WERI-Rb-1 (cell line): ENCODE results near the gene CACNA2D4.

Experiments
- DNase-seq: peaks from one replicate; pipeline ENCODE4 v3.0.0-alpha.2; 2020
- H3K27ac ChIP-seq: fragments of 250-450 bp; sonication (Bioruptor Pico); 2 replicates; pipeline ENCODE4 v1.5.1; 2020; ENCODE audit warnings: mild to moderate bottlenecking, moderate library complexity
- H3K27me3 ChIP-seq: fragments of 250-450 bp; sonication (Bioruptor Pico); 2 replicates; pipeline ENCODE4 v1.5.1; 2021; ENCODE audit warnings: mild to moderate bottlenecking, low read depth, moderate library complexity; ENCODE audit not compliant: insufficient read depth, severe bottlenecking
- H3K36me3 ChIP-seq: fragments of 250-450 bp; sonication (Bioruptor Pico); 2 replicates; pipeline ENCODE4 v1.5.1; 2020; ENCODE audit warnings: mild to moderate bottlenecking, moderate library complexity
- H3K4me3 ChIP-seq: 2 replicates; pipeline ENCODE4 v1.5.1; 2011; ENCODE audit warnings: low read depth, mild to moderate bottlenecking, control low read depth, low read length
- H3K9me3 ChIP-seq: fragments of 250-450 bp; sonication (Bioruptor Pico); 2 replicates; pipeline ENCODE4 v1.5.1; 2021; ENCODE audit warnings: mild to moderate bottlenecking, moderate library complexity; ENCODE audit not compliant: severe bottlenecking
- TF ChIP-seq, protein P1 (sequence below): IDR thresholded peaks from 2 replicates; pipeline ENCODE4 v1.5.1; 2011; ENCODE audit warnings: low read depth, mild to moderate bottlenecking, control low read depth, inconsistent platforms, low read length

The CACNA2D4 gene

DNA sequence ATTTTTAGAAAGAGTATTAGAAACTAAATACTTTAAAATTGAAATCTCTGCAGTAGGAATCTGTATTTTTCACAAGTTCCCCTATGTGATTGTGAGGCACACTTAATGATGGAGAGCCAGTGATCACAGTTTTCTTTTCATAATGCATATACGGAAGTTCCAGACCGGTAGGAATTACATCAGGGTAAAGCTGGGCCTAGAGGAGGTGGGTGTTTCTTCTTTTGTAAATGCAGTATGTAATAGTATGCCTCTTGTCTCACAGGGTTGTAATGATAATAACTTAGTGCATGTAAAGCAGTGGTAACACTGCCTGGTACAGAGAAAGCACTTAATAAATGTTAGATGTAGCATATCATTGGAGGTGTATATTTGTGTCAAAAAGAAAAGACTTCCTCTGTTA is 155.3 kb downstream of the CACNA2D4 start:
- H3K36me3 ChIP-seq: peaks cover 25% of the 10 kb centered on the region
- DNase-seq: no peak

DNA sequence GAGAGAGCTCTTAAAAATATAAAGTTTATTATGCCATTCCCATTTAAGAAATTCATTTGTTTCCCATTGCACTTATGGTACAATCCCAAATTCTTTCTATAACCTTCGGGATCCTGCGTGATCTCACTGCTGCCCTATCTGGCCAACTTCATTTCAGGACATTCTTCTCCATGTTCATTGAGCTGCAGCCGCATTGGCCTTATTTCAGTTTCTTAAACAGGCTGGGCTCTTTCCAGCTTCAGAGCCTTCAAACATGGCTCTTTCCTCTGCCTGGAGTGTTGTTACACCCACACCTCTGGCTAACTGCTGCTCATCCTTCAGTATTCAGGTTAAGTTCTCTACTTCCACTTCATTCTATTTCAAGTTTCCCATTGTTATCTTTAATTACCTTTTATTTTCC is 156.6 kb downstream of the CACNA2D4 start:
- no peak overlapping the region for H3K4me3 ChIP-seq
- no peaks in the 10 kb centered on the region for H3K27me3 ChIP-seq
- TF ChIP-seq, protein P1, sequence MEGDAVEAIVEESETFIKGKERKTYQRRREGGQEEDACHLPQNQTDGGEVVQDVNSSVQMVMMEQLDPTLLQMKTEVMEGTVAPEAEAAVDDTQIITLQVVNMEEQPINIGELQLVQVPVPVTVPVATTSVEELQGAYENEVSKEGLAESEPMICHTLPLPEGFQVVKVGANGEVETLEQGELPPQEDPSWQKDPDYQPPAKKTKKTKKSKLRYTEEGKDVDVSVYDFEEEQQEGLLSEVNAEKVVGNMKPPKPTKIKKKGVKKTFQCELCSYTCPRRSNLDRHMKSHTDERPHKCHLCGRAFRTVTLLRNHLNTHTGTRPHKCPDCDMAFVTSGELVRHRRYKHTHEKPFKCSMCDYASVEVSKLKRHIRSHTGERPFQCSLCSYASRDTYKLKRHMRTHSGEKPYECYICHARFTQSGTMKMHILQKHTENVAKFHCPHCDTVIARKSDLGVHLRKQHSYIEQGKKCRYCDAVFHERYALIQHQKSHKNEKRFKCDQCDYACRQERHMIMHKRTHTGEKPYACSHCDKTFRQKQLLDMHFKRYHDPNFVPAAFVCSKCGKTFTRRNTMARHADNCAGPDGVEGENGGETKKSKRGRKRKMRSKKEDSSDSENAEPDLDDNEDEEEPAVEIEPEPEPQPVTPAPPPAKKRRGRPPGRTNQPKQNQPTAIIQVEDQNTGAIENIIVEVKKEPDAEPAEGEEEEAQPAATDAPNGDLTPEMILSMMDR: no peak
- no peak overlapping the region for H3K27ac ChIP-seq
- H3K9me3 ChIP-seq: no peaks in the 10 kb centered on the region
- DNase-seq: no peak
- peaks cover 38% of the 10 kb centered on the region for H3K36me3 ChIP-seq

More for the DNA sequence above, 155.3 kb downstream of the CACNA2D4 start:
- no peaks in the 10 kb centered on the region for H3K9me3 ChIP-seq
- H3K4me3 ChIP-seq: no peak overlapping the region
- TF ChIP-seq, protein P1: no peak
- no peaks in the 10 kb centered on the region for H3K27me3 ChIP-seq
- H3K27ac ChIP-seq: no peak overlapping the region

DNA sequence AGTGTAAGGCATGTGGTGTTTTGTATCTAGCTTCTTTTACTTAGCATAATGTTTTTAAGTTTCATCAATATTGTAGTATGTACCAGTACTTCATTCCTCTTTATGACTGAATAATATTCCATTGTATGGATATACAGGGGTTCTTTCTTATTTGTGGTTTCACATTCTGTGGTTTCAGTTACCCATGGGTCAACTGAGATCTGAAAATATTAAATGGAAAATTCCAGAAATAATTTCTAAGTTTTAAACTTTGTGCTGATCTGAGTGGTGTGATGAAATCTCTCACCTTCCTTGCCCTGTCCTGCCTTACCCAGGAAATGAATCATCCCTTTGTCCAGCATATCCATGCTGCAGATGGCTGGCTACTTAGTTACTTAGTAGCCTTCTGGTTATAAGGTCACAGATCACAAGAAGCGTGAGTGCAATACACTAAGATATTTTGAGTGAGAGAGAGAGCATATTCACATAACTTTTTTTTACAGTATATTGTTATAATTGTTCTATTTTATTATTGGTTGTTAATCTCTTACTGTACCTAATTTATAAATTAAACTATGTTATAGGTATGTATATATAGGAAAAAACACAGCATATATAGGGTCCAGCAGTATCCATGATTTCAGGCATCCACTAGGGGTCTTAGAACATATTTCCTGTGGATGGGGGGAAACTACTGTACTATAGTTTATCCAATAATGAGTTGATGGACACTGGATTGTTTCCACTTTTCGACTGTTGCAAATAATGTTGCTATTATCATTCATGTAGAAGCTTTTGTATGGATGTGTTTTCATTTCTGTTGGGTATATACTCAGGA is 157.7 kb downstream of the CACNA2D4 start:
- H3K36me3 ChIP-seq: peaks cover 44% of the 10 kb centered on the region
- TF ChIP-seq, protein P1: no peak
- H3K27ac ChIP-seq: no peak overlapping the region
- DNase-seq: no peak
- H3K9me3 ChIP-seq: no peaks in the 10 kb centered on the region
- no peaks in the 10 kb centered on the region for H3K27me3 ChIP-seq
- no peak overlapping the region for H3K4me3 ChIP-seq

DNA sequence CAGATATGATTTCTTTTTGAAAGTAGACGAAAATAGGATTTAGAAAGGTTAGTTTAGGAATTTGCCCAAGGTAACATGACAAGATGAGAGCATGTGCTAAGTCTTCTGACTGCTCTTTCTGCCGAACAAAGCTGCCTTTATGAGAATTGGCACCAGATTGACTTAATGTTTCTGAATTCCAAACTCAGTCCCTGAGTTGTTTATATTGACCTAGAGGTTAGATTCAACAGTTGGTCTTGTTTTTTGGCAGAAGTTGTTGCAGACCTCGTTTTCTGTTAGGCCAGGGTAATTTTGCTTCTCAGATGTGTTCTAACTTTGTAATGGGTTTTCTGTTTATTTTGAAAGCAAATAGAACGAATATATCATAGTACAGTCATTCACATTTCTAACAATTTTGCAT is 159.6 kb downstream of the CACNA2D4 start:
- H3K27ac ChIP-seq: no peak overlapping the region
- no peak overlapping the region for H3K4me3 ChIP-seq
- TF ChIP-seq, protein P1: no peak

DNA sequence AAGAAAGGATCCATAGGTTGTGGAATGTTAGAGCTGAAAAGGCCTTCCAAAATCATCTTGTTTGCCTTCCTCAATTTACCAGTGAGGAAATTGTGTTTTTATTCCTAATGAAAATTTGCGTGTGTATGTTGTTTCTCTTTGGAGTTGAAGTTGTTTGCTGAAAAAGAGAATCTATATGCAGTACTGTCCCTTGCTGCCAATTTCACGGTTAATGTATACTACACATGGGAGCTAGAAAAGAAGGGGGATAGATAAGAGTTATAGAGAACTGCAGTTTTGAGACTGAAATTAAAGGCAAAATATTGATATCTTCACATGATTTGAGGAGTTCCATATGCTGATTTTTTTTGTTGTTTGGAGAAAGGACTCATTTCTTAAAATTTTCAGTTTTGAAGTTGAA is 160.1 kb downstream of the CACNA2D4 start:
- TF ChIP-seq, protein P1: no peak
- H3K27ac ChIP-seq: no peak overlapping the region
- no peak overlapping the region for H3K4me3 ChIP-seq
- H3K9me3 ChIP-seq: no peaks in the 10 kb centered on the region
- H3K27me3 ChIP-seq: no peaks in the 10 kb centered on the region
- peaks cover 62% of the 10 kb centered on the region for H3K36me3 ChIP-seq
- DNase-seq: no peak

More for the DNA sequence above, 159.6 kb downstream of the CACNA2D4 start:
- Histone ChIP-seq H3K36me3 (peaks cover 61% of the 10 kb centered on the region), H3K9me3 (no peaks in the 10 kb centered on the region), H3K27me3 (no peaks in the 10 kb centered on the region)
- DNase-seq: no peak
